Putamen (tissue), 1 donor: Measurements from ENCODE around the gene CNP.
"Not testable (repeated sequence)": the region's sequence is repeated elsewhere in the genome, so short reads cannot be mapped to it uniquely, and the experiment has no call there.

ENCODE experiments used
- DNase-seq: peaks from one replicate; pipeline ENCODE4 v3.0.0-alpha.2; 2016; ENCODE audit warnings: low spot score

CNP gene

DNA sequence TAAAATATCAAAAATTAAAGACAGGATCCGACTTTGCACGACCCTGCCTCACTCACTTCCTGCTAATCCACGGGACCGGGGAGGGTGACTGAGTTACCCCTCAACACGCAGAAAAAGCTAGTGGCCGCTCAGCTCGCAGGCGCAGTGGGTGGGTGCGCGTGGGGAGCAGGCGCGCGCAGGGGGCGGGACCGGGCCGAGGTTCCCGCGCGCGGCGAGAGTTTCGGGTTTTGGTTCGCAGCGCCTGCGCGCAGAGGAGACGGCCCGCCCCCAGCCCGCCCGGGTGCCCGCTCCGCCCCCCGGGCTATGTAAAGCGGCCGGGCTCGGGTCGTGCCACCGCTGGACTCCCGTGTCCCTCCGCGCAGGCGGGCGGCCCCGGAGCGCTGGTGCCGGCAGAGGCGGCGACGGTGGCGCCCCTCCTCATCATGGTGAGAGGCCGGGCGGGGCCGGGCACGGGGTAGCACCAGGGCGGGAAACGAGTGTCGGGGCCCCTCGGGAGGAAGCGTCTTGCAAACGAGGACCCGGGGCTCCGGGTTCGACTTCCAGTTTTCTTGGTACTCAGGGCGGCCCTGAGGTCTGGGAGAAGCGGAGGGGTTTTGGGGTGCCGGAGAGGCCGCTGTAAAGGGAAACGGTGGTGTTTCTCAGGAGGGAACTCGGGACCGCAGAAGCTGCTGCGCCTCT lies at the start of gene CNP:
TSS of gene CNP (plus strand) at position 333 of the 678 bp plus-strand sequence. CDS start at position 423, 90 bp downstream.
- DNase-seq = peak; percentile 93

GRCh38 chr17:41917192-41917591 lies 49.4 kb upstream of the CNP start:
- DNase-seq = no peak

GRCh38 chr17:41917679-41918313 lies 48.8 kb upstream of the CNP start:
- DNase-seq = peak; percentile 14

GRCh38 chr17:41918314-41919164 lies 48.1 kb upstream of the CNP start, which contains the start of gene ACLY:
TSS of gene ACLY (minus strand) at chr17:41918951. CDS start at chr17:41913873, 5,078 bp downstream.
- DNase-seq = peak; percentile 98

DNA sequence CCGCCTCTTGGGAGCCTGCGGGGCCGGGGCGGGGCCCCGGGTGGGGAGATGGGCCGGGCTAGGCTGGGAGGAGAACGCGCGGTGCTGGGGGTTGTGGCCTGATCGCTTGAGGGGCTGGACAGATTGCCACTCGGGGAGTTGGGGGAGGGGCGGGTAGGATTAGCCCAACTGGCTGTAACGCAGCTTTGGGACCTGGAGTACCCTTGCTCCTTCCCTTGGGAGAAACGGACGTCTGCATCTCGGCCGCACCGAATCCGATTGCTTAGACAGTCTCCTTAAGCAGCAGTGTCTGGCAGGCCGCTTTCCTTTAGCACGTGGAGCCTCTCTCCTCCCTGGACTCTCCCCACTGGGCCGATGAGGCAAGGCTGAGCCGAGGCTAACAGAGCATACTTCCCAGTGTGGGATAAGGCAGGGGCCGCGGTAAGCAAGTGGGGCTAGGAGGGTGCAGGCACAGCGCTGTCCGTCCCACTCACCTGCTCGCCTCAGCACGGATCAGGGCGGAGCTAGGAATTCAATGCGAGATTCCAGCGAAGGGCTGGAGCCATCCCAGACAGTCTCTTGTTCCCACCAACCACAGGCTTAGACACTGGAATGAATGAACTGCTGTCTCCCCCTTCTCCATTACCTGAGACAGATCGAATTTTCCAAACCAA lies 47.3 kb upstream of the CNP start:
- peak; percentile 59 for DNase-seq

- no peak for DNase-seq
Observed at GRCh38 chr17:41919840-41920579, 46.6 kb upstream of the CNP start.

- DNase-seq = no peak
Observed at GRCh38 chr17:41920580-41920955, 46.0 kb upstream of the CNP start.

GRCh38 chr17:41925991-41926590 lies 40.5 kb upstream of the CNP start:
- no peak for DNase-seq

DNA sequence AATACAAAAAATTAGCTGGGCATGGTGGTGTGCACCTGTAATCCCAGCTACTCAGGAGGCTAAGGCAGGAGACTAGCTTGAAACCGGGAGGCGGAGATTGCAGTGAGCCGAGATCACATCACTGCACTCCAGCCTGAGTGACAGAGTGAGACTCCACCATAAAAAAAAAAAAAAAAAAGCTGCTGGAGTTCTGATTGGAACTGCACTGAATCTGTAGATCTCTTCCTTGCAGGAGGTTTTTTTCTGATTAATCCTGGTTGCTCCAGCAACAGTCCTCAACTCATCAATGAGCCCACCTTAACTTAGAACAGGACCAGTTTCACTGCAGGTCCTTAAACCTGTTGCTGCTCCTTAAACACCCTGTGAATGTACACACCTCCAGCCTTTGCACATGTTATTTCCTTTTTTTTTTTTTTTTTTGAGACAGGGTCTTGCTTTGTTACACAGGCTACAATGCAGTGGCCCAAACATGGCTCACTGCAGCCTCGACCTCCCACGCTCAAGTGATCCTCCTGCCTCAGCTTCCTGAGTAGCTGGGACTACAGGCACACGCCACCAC lies 37.8 kb upstream of the CNP start:
- DNase-seq = no peak

DNA sequence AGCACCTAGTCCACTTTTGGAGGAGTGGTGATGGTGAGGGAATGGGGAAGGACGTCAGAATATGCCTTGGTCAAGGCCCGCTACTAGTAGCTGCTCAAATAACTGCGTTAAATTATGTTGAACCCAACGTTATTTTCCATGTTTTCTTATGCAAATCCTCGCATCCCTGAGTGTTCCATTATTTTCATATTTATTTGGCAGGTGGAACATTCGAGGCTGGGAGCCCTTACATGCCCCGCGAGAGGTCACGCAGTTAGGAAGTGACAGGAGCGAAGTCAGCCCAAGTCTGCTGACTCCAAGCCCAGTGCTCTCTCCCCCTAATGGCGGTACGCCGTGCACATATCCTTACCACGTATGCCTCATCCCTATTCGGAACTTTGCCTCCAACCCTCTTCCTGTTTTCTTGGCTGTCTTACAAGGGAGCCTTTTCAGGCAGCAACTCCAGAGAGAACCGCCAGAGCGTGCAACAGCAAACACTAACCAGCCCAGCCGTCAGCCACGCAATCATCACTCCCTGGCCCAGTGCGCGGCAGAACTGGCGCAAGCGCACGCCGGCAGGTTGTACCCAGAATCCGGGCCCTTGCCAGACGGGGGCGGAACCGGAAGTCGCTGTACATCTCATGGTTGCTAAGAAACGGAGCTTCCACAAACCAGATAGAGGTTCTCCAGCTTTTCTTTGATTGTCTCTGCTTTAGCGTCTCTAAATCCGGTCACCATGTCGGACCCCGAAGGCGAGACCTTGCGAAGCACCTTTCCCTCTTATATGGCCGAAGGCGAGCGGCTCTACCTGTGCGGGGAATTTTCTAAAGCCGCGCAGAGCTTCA lies 36.4 kb upstream of the CNP start, which contains the start of gene ODAD4:
TSS of gene ODAD4 (plus strand) at position 609 of the 824 bp plus-strand sequence. CDS start at position 716, 107 bp downstream.
- DNase-seq = peak; percentile 96

DNA sequence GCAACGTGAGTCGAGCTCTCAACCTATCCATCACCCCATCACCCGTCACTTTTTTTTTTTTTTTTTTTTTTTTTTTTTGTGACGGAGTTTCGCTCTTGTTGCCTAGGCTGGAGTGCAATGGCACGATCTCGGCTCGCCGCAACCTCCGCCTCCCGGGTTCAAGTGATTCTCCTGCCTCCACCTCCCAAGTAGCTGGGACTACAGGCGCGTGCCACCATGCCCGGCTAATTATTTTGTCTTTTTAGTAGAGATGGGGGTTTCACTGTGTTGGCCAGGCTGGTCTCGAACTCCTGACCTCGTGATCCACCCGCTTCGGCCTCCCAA lies 35.8 kb upstream of the CNP start:
- not testable (repeated sequence) for DNase-seq

- DNase-seq = not testable (repeated sequence)
Observed at GRCh38 chr17:41931715-41932114, 34.9 kb upstream of the CNP start.

GRCh38 chr17:41932816-41933389 lies 33.7 kb upstream of the CNP start:
- no peak for DNase-seq

- no peak for DNase-seq
Observed at GRCh38 chr17:41935641-41936040, 31.0 kb upstream of the CNP start.

DNA sequence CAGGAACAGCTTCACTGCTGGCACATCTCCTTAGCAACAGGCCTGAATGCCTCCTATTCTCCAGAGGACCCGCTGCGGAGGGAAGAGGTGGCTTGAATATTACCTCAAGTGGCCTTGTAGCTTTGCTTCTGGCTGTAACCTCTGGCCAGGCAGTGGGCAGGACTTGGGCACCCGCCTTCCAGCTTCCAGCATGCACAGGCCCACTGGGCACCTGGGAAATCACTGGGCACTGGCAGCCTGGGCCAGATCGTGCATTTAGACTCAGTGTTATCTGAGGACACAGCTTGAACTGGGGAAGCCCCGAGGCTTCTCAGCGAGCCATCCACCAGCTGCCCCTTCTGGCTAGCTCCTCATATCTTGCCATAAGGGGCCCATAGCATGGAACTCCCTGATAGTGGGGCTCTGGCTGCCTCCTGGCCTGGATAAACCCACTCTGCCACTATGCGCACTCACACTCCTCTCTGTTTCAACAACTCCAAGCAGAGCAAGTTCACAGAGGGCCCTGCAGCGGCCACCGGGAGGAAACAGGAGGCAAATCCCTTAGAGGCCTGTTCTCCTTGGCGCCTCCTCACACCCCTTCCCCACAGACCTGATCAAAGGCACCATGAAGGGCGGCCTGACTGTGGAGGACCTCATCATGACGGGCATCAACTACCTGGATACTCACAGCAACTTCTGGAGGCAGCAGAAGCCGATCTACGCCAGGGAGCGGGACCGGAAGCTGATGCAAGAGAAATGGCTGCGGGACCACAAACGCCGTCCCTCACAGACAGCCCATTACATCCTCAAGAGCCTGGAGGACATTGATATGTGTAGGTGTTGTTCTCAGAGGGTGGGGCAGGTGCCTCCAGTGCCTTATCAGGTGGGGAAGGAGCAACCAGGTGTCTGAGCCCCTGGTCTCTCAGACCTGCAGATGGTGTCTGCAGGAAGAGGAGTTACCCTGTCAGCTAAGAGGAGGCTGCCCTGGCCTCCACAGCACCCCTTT lies 28.3 kb upstream of the CNP start:
- DNase-seq = no peak

DNA sequence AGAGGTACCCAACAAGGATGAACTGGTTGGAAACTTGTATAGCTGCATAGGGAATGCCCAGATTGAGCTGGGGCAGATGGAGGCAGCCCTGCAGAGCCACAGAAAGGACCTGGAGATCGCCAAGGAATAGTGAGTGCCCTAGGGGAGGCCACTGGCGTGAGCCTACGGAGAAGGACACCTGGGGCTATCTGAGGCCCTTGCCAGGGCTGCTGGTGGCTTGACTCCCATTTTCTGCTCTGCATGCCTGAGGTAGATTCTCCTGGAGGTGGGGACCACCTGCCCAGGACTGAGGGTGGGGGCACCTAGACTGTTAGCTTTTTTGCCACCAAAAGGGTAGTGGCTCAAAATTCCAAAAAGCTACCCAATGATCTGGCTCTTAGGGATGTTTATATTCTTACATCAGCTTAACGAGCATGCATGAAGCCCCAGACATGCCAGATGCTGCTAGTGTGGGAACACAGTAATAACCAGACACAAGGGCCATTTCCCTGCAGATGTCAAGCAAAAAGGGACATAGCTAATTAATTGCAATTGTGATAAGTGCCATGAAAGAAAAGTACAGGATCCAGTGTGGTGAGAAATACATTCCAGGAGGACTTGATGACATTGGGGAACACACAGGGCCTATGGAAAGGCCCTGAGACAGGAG lies 27.4 kb upstream of the CNP start:
- no peak for DNase-seq

DNA sequence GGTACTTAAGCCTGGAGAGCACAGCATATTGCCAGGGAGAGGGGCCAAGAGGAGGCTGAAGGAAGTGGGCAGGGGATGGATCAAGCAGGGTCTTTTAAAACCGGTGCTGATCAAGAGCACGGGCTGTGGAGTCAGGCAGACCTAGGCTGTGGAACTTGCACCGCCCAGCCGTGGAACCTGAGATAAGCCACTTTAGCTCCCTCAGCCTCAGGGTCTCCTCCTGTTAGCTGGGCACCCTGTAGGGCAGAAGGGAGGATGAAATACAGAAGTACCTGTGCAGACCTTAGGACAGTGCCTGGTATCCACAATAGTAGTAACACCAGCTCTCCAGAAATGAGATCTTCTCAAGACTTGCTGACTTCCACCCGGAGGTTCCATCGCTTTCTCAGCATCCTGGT lies 26.9 kb upstream of the CNP start:
- no peak for DNase-seq

GRCh38 chr17:41941168-41941567 lies 25.4 kb upstream of the CNP start:
- DNase-seq = no peak
